Stimulated activated CD4-positive, alpha-beta T cell treated with anti-CD3 and anti-CD28 coated beads, TNF-alpha, amount 100 ng/mL, for 24 hours (primary cell): ENCODE measurements around the gene COL18A1.
"Not testable (repeated sequence)": the region's sequence is repeated elsewhere in the genome, so short reads cannot be mapped to it uniquely, and the experiment has no call there.

Experiments used
- DNase-seq, 3 experiments: peaks; one replicate each; pipeline ENCODE4 v3.0.0-alpha.2; 2020; ENCODE audit warnings: low read depth in 3 of 3

COL18A1 gene

DNA sequence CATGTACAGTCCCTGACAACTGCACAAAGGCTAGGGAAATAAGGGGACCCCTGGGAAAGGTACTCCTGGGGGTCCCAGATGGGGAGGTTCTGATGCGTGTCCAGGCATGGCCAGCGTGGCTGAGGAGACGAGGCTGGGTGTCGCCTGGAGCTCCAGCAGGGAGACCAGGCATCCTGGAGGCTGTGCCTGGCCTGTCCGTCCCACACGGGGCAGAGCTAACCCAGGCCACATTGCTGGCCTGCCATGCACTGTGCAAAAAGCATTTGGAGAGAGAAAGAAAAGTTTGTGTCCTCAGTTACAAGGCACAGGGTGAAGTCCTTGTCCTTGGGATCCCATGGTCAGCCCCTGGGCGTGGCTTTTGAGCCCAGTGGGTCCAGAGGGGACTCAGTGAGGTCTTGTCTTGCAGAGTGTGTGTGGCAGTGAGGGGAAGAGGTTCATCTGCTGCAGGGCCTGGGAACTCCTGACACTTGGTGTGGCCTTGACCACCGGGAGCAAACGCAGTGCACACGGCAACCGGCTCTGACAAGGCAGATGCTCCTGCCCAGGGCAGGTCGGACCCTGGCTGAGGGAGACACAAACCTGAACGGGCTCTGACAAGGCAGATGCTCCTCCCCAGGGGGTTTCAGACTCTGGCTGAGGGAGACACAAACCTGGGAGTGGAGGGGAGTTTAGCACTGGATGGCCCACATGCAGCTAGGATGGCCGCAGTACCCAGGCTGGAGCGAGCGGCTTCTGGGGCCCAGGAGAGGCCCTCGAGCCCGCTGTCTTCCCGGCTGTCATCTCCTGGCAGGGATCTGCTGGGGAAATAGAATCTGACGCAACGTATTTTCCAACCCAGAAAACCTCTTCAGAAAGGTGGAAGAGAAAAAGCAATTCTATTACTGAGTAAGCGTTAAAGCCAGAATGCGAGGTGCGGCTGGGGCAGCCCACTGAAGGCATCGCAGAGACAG lies 37.3 kb upstream of the COL18A1 start:
- no peak for DNase-seq

DNA sequence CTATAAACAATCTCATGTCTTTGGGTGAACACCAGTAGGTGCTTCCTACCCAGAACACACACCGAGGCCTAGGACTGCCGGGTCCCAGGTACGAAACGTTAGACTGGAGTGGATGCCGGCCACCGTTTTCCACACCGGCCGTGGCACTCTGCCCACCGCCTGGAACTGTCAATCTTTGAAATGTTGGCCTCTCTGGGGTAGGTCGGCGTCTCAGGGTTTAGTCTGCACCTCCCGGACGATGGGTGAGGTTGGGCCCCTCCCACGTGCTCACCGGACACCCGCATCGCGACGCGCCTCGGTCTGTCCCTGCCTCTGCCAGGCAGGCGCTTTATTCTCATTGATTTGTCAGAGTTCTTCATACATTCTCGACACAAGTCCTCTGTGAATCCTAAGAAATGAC lies 35.9 kb upstream of the COL18A1 start:
- DNase-seq, result not testable (repeated sequence)

DNA sequence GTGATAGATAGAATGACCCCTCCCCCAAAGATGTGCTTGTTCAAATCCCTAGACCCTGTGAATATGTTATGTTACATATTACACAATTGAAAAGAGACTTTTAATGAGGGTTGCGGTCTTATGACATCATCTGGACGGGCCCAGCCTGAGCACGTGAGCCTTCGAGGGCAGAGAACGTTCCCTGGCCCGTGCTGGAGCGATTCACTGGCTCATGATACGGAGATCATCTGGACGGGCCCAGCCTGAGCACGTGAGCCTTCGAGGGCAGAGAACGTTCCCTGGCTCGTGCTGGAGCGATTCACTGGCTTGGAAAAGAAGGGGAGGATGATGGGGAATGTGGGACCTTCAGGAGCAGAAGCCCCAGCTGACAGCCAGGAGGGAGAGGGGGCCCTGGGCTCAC lies 34.4 kb upstream of the COL18A1 start:
- no peak for DNase-seq

DNA sequence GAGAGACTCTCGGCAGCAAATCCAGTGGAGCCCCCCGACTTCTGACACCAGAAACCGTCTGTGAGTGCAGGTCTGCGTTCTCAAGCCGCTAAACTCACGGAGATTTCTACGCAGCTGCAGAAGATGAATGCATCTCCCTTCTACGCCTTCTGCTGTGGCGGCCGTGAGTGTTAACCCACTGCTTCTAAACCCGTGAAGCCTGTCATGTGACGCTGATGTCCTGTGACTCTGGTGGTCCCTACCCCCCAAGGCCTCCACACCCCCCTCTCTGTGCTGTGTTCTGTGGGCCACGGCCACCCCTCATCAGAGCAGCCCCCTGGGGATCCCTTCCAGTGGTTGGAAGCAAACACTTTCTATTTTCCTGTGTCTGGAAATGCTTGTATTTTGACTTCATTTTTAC lies 33.9 kb upstream of the COL18A1 start:
- no peak for DNase-seq

DNA sequence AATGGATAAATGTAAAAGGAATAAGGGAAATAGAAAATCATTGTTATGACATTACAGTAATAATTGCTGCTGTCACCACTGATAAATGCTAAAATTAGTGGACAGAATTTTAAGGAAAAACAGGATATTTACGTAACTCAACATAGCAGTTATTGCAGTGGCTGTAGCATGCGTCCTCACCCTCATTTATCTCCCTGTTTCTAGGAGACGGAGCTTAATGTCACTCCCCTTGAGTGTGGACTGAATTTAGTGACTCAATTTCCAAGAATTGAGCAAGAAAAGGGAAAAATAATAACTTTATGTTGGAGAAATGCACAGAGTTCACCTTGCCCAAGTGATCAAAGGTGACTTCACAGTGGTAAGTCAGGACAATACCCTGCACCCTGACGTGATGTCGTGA lies 33.3 kb upstream of the COL18A1 start:
- no peak for DNase-seq

DNA sequence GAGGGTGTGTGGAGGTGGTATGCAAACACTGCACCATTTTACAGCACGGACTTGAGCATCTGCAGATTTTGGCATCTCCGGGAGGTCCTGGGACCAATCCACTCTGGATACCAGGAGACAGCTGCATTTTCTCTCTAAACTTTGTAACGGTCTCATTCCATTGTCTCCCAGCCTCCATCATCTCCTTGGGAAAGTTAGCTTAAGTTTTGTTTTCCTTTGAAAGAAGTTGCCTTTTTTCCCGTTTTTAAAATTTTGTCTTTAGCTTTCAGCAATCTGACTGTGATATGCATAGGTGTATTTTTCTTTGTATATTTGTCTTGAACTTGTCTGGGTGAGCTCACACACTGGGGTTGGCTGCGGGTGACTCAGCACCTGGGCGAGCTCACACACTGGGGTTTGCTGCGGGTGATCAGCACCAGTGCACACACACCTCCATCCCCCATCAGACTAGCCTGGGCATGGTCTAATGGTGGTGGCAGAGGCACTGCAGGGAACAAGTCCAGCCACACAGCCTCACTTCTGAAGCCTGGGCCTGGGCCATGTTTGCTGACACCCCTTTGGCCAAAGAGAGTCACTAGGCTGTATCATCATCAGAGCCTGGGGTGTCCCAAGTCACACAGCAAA lies 32.1 kb upstream of the COL18A1 start:
- no peak for DNase-seq

DNA sequence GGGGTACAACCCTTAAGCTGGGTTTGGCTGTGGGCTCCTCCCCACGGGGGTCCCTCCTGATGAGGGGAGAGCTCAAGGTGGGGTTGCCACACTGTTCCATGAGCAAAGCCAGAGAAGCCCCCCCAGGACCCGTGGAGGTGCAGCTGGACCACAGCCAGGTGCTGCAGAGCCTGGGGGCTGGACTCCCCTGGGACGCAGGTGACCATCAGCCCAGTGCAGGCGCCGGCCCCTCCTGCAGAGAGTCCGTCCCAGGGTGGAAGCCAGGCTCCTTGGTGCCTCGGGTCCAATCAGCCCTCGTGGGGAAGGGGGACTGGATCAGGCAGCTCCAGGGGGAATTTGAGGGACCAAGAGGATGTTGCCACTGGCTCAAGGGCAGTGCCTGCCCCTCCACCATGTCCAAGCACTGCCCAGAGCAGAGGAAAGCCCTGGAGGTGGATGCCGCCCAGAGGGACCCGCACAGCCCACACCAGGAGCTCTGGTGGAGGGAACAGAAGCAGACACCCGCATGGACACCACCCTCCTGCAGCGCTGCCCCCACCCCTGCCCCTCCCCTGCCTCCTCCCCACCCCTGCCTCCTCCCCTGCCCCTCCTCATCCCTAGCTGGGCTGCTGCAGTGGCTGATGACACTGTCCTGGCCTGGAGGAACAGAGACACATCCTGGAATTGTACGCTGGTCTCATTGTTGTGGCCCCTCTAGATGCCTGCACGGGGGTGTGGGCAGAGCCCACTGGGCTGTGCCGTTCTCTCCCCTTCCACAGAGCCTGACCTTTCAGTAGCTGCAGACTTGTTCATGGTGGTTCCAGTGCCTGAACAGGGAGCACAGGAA lies 30.8 kb upstream of the COL18A1 start:
- DNase-seq, result no peak

DNA sequence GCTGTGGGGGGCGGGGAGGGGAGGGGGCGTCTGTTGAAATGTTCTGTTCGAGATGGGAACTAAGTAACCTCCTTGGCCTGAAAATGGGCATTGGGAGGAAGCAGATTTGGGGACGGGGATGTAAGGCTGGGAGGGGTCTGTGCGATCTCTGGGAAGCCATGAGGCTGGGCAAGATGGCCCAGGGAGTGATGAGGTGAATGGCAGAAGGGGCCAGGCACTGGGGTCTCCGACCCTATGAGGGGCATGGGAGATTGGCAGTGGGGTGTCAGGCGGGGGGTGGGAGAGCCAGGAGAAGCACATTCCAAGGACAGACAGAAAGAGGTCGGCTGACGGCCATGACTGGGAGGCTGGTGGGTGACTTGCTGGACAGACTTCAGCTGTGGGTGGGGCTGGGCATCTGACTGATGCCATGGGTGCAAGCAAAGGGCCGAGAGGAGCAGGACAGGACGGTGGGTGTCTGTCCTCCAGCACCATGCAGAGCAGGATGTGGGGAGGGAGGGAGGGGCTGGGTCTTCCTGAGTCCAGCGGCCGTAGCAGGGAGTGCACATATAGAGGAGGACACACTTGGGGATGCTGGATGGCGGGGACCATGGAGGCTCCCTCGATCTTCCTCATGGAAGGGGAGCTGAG lies 30.0 kb upstream of the COL18A1 start:
- no peak for DNase-seq

DNA sequence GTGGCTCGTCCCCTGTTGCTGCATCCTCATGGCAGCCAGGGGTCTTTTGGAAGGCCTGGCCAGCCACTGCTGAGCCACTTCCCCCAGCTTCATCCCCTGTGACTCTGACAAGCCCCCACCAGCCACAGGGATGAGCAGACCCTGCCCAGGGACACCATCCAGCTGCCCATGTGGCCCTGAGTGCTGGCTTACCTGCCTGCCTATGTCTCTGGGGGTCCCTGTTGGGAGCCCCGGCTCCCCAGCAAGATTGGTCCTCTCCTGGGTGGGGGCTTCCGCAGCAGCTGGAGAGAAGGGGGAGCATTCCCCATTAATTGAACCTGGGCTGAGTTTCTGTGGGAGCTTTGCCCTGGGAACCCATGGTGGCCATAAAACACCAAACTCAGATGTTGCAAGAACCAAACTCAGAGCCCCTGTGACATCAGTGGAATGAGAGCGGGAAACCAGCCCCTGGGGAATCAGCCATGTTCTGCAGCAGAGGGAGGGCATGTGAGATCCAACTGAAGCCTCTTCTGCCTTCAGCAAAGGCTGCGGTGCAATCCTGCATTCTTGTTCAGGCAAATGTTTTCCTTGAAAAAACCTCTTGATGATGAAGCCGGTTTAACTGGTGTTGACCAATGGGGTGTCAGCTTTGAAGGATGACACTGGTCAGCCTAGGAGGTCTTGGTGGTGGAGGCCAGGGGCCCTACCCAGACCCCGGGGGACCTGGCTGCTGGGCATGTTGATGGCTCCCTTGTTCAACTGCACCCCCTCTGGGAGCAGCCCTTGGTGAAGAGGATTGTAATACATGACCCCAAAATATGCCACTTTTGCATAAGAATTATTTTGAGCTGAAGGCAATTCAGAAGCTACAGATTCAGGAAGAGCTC lies 28.3 kb upstream of the COL18A1 start:
- no peak for DNase-seq

DNA sequence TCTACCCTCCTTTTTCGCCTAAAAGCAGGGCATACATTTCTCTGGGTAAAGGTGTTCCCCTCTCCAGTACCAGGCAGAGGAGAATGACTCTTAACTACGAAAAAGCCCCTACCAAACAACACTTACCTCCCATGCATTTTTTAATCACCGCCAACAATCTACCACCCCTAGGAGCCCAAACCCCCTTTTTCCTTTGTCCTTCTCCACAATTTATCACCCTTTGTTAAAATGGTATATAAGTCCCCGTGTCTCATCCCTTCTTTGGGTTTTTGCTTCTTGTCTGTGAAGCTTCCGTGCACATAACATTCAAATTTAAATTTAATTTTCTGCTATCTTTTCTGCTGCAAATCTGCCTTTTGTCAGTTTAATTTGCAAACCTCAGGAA lies 27.6 kb upstream of the COL18A1 start:
- DNase-seq, result no peak

DNA sequence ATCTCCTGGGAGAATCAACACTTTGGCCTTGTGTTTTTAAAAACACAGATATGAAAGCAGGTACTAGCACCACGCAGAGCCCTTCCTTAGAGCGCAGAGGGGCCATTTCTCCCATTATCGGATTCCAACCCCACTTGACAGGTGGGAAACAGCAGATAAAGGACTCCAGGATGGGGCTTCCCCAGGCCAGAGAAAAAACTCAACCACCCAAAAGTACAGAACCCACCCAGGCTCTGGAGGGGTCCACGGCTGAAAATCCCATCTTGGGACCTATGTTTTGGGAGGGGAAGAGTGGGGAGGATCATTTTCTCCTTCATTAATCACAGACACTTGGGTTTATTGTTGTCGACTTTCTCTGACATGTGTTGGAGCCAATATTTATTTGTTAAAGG lies 27.1 kb upstream of the COL18A1 start:
- DNase-seq, result no peak

DNA sequence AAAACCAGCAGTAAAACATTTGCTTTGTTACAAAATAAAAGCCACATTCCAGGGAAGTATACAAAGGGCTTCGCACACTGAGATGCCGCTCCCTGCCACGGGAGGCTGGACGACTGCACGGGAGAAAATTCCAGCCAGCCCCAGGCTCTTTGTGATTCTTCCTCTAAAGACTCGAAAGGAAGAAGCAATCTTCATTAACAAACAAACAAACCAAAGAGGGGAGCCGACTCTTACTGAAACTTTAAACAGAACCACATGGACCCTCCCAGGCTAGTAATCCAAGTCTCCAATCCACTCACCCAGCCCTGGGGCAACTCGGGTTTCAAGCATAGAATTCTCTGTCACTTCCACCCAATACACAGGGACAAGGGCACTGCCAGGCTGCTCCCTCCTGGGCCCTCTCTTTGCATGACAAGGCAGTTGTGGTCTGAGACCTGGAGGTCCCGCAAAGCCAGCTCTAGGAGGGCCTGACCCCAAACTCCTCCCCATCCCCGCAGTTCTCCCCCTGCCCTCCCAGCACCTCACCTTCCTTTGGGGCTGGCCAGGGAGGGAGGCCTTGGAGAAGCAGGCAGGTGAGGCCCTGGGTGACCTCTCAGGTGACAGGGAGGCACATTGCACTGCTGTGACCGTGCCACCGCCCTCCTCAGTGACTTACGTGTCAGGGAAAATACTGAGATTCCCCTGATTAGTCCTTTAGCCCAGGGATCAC lies 26.6 kb upstream of the COL18A1 start:
- DNase-seq, result no peak

DNA sequence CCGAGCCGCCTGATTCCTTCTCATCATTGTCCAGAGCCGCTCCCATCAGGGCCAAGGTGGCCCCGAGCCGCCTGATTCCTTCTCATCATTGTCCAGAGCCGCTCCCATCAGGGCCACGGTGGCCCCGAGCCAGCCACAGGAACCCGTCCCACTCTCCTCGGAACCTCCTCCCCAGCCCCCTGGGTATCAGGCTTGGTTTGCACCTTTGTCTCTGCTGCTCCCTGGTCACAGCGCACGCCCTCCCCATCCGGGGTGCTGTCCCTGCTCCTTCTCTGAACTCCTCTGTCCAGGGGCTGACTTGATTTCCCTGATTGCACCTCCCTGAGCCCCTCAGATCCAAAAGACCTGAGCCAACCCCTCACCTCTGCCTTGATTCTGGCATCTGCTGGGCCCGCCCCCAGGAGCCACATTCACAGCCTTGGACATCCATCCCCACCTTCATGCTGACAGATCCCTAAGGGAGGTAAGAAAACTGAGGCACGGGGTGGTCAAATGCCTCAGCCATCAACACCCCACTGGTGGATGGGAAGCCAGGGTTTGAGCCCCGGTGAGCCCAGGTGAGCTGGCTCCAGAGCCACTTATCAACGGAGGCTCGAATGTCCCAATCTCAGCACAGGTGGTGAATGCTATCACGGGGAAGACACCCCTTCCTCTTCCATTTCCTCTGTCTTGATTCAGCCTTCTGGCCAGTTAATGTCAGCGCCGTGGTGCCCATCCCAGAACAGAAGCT lies 25.6 kb upstream of the COL18A1 start:
- DNase-seq, result no peak

DNA sequence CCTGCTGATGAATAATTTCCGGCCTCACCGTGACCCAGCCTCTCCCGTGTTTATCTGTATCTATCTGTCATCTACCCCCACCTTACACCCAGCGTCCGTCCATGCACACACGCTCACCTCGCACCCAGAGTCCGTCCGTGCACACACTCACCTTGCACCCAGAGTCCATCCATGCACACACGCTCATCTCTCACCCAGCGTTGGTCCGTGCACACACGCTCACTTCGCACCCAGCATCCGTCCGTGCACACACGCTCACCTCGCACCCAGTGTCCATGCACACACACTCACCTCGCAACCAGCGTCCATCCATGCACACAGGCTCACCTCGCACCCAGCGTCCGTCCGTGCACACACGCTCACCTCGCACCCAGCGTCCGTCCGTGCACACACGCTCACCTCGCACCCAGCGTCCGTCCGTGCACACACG lies 25.0 kb upstream of the COL18A1 start:
- no peak for DNase-seq

DNA sequence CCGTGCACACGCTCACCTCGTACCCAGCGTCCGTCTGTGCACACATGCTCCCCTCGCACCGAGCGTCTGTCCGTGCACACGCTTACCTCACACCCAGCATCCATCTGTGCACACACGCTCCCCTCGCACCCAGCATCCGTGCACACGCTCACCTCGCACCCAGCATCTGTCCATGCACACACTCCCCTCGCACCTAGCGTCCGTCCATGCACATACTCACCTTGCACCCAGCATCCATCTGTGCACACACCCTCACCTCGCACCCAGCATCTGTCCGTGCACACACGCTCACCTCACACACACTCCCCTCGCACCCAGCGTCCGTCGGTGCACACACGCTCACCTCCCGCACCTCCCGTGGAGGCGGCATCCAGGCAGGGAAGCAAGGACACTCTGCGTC lies 24.4 kb upstream of the COL18A1 start:
- DNase-seq, result no peak

DNA sequence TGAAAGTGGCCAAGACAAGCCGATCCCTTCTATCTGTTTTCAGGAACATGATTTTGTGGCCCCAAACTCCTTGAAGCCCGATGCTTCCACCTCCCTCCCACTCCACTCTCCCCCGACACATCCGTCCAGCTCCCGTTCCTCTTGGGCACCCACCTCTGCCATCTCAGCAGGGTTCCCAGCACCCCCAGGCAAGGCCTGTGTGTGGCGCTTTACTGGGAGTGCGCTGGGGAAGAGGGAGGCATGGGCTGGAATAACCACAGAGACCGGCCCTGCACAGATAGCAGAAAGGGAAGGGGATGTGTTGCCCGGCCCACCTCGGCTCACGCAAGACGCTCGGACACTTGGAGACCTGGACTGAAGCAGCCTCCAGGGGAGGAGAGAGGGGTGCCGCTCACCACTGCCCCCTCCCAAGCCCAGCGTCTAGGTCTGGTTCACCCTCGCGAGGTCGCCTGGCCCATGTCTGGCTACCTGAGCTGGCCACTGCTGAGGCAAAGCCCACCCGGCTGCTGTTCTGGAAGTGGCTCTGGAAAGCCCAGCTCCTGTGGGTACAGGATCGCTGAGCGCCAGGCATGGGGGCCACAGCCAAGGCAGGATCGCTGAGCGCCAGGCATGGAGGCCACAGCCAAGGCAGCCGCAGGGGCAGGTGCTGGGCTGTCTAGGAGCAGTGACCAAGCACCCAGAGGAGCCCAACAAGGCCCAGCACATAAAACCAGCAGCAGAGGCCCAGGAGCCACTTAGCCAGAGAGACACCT lies 23.8 kb upstream of the COL18A1 start:
- no peak for DNase-seq

DNA sequence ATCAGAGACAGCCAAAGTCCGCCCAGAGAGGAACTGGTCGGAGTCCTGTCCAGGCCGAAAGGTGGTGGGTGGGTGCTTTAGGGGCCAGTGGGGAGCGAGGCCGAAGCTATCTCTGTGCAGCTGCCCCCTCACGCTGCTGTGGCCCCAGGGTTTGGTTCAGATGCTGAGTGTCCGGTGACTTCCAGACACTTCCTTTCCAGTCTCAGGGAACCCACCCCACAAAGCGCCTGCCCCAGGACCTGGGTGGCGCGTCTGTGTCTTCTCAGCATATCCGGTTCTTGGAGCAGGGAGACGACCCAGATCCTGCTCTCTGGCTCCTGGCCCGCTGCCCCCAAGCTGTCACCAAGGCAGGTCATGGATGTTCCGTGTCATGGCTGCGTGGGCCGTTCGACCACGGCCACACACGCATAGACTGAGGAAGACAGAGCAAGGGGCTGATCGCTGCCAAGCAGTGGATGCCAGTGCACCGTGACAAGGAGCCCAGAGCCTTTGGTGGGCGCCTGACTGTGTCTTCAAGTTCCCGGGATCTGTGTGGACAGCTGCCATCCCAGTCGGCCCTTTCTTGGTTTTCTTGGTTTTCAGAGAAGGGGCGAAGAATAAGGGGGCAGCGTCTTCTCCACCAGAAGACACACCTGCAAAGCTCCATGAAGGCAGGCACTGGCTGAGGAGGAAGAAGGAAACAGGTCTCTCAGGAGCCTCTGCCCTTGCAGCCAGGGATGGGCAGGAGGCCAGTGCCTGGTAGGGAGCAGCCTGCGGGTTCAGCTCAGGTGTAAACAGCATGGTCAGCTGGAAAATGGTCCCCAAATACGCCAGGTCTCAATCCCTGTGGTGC lies 22.9 kb upstream of the COL18A1 start:
- DNase-seq, result no peak

DNA sequence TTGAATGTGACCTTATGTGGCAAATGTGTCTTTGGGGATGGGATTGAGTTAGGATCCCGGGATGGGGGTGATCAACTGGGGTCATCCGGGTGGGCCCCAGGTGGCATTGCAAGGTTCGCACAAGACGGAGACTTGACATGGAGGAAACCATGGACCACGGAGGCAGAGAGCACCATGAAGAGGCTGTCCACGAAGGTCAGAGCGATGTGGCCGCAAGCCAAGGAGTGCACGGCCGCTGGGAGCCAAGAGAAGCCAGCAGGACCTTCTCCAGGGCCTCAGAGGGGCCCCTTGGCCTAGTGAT lies 22.3 kb upstream of the COL18A1 start:
- DNase-seq, result no peak
